HuH-7.5 (cell line): ENCODE results near the gene UBR2.
"Not testable (repeated sequence)": the region's sequence is repeated elsewhere in the genome, so short reads cannot be mapped to it uniquely, and the experiment has no call there.

Experiments used
- DNase-seq: peaks from one replicate; pipeline ENCODE4 v3.0.0; 2011; ENCODE audit warnings: low spot score

UBR2 gene

GRCh38 chr6:42726485-42727086, 162.8 kb downstream of the UBR2 start:
- DNase-seq: peak; percentile 70

- DNase-seq: peak; percentile 22
Observed at GRCh38 chr6:42727087-42727611, 163.3 kb downstream of the UBR2 start.

GRCh38 chr6:42727627-42728026, 163.8 kb downstream of the UBR2 start:
- no peak for DNase-seq

- no peak for DNase-seq
Observed at GRCh38 chr6:42729731-42730130, 165.9 kb downstream of the UBR2 start.

GRCh38 chr6:42733867-42734481, 170.1 kb downstream of the UBR2 start:
- DNase-seq: not testable (repeated sequence)

- no peak for DNase-seq
Observed at GRCh38 chr6:42735976-42736375, 172.1 kb downstream of the UBR2 start.

GRCh38 chr6:42740725-42741124, 176.9 kb downstream of the UBR2 start:
- DNase-seq: no peak

- DNase-seq: no peak
Observed at GRCh38 chr6:42742116-42742894, 178.5 kb downstream of the UBR2 start.
